GM23248 (cell line): ENCODE measurements around the gene ARL5B. TPM values are rescaled to one million over a fixed set of nuclear protein-coding genes. Genes with fewer than 3 reads are reported as not detected.

Experiments
- DNase-seq: peaks from one replicate; pipeline ENCODE4 v3.0.0-alpha.2; 2015
- H2AFZ ChIP-seq: fragments of 200-600 bp; sonication (generic); 2 replicates; pipeline ENCODE4 v1.6.1; 2016; ENCODE audit warnings: antibody characterized with exemption
- H3F3A ChIP-seq: fragments of 200-600 bp; sonication (generic); 2 replicates; pipeline ENCODE4 v1.6.1; 2016; ENCODE audit warnings: mild to moderate bottlenecking, antibody characterized with exemption, mixed run types; ENCODE audit not compliant: insufficient read depth
- H3K27ac ChIP-seq: fragments of 200-600 bp; sonication (generic); 2 replicates; pipeline ENCODE4 v1.5.1; 2016; ENCODE audit warnings: mild to moderate bottlenecking
- H3K27me3 ChIP-seq: fragments of 200-600 bp; sonication (generic); replicated peaks from 2 replicates; pipeline ENCODE4 v1.6.1; 2016; ENCODE audit warnings: mild to moderate bottlenecking; ENCODE audit not compliant: insufficient read depth
- H3K36me3 ChIP-seq: fragments of 200-600 bp; sonication (generic); 2 replicates; pipeline ENCODE4 v1.6.1; 2016; ENCODE audit warnings: low read depth, mild to moderate bottlenecking
- H3K4me1 ChIP-seq: fragments of 200-600 bp; sonication (generic); 2 replicates; pipeline ENCODE4 v1.6.1; 2016; ENCODE audit warnings: mild to moderate bottlenecking; ENCODE audit not compliant: insufficient read depth
- H3K4me2 ChIP-seq: fragments of 200-600 bp; sonication (generic); one replicate; pipeline ENCODE4 v1.6.1; 2016; ENCODE audit warnings: mild to moderate bottlenecking; ENCODE audit not compliant: unreplicated experiment
- H3K4me3 ChIP-seq: fragments of 200-600 bp; sonication (generic); 2 replicates; pipeline ENCODE4 v1.5.1; 2016; ENCODE audit warnings: mild to moderate bottlenecking
- H3K79me2 ChIP-seq: fragments of 200-600 bp; sonication (generic); 2 replicates; pipeline ENCODE4 v1.6.1; 2016; ENCODE audit warnings: mild to moderate bottlenecking; ENCODE audit not compliant: insufficient read depth
- H3K9ac ChIP-seq: fragments of 200-600 bp; sonication (generic); 2 replicates; pipeline ENCODE4 v1.6.1; 2016; ENCODE audit warnings: mild to moderate bottlenecking
- H3K9me2 ChIP-seq: fragments of 200-600 bp; sonication (generic); 2 replicates; pipeline ENCODE4 v1.6.1; 2016; ENCODE audit warnings: mixed run types, mild to moderate bottlenecking, moderate library complexity; ENCODE audit not compliant: insufficient read depth
- H3K9me3 ChIP-seq: fragments of 200-600 bp; sonication (generic); one replicate; pipeline ENCODE4 v1.6.1; 2017; ENCODE audit warnings: low read depth
- H4K20me1 ChIP-seq: fragments of 200-600 bp; sonication (generic); 2 replicates; pipeline ENCODE4 v1.6.0; 2016; ENCODE audit not compliant: insufficient read depth
- EZH2 ChIP-seq: fragments of 200-600 bp; sonication (generic); IDR thresholded peaks from 2 replicates; pipeline ENCODE4 v1.6.1; 2018; ENCODE audit warnings: antibody characterized with exemption, mild to moderate bottlenecking; ENCODE audit not compliant: insufficient read depth, poor library complexity, severe bottlenecking
- EZH2phosphoT487 ChIP-seq: fragments of 200-600 bp; sonication (generic); IDR thresholded peaks from 2 replicates; pipeline ENCODE4 v1.6.1; 2018; ENCODE audit warnings: antibody characterized with exemption, moderate library complexity, mild to moderate bottlenecking, low read depth; ENCODE audit not compliant: insufficient read depth
- WGBS, 2 experiments: methylation state at CpG; one replicate each; pipeline ENCODE4 v1.1.6; 2015 to 2017; ENCODE audit warnings: low lambda C conversion rate in 2 of 2, low coverage in 1 of 2; ENCODE audit errors: missing lambda C conversion rate in 2 of 2; 5-methylcytosine and 5-hydroxymethylcytosine counted together
- in situ Hi-C: fragments of 300-500 bp; cut with MboI; formaldehyde crosslinking; loops from 2 replicates; pipeline ENCODE4 v1.15.0; 2020
- polyA plus RNA-seq: library from polyadenylated mRNA; unstranded; fragments of >200 nt; fragmentation: Nextera tagmentation; extraction: Ambion mirVana; gene quantifications from 2 replicates; pipeline ENCODE4 v1.2.1, GENCODE V29; 2016
- total RNA-seq: library from RNA; depleted of rRNA; stranded (reverse); fragments of >200 nt; shearing (Covaris generic); gene quantifications from 2 replicates; pipeline ENCODE4 v1.2.3, GENCODE V29; 2014

ARL5B gene
- total and polyA plus RNA-seq, 2 experiments from 2014 or later, result 5.2 to 10.7 TPM

DNA sequence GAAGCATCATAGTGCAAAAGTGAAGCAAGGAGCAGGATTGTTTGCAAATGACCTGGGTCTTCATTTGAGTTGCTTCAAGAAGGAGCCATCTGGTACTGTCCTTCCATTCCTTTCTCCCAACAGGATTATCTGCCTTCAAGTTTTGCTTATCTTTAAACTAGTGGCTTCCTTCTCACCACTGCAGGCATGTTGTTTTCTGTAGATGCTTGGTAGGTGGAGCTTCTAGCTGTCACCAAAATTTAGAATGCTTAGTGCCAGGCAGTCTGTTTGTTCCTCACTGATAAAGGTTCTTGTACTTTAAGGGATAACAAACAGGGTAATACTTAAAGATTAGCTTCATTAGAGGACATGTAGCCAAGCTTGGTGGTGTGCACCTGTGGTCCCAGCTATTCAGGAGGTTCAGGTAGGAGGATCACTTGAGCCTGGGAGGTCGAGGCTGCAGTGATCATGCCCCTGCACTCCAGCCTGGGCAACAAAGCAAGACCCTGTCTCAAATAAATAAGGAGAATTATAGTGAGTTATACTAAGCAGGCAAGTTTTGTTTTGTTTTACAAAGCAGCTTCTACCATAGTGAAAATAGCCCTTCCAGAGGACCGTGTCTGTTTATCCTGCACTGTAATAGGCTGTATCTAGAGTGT is 5.7 kb downstream of the ARL5B start:
- Histone ChIP-seq H3K4me2 (no peak overlapping the region), H3K27ac (no peak overlapping the region), H4K20me1 (no peaks in the 10 kb centered on the region), H3K79me2 (peaks cover 94% of the 10 kb centered on the region), H3F3A (peaks cover 14% of the 10 kb centered on the region; the same call in 1 of the 2 replicates), H3K4me3 (no peak overlapping the region), H3K9me3 (no peaks in the 10 kb centered on the region), H3K4me1 (peaks cover 32% of the 10 kb centered on the region), H3K36me3 (0 out of 2 replicates have a peak, but pooled peaks cover 3% of the 10 kb centered on the region), H3K9ac (no peak overlapping the region), H3K9me2 (no peaks in the 10 kb centered on the region), H3K27me3 (no peaks in the 10 kb centered on the region), H2AFZ (no peak overlapping the region)
- 97 to 100% methylated on average over 2 of the region's 2 CpGs for WGBS, 2 experiments
- in situ Hi-C loops, result no loop called here
- DNase-seq, result no peak
- TF ChIP-seq EZH2phosphoT487 (no peak), EZH2 (no peak)

DNA sequence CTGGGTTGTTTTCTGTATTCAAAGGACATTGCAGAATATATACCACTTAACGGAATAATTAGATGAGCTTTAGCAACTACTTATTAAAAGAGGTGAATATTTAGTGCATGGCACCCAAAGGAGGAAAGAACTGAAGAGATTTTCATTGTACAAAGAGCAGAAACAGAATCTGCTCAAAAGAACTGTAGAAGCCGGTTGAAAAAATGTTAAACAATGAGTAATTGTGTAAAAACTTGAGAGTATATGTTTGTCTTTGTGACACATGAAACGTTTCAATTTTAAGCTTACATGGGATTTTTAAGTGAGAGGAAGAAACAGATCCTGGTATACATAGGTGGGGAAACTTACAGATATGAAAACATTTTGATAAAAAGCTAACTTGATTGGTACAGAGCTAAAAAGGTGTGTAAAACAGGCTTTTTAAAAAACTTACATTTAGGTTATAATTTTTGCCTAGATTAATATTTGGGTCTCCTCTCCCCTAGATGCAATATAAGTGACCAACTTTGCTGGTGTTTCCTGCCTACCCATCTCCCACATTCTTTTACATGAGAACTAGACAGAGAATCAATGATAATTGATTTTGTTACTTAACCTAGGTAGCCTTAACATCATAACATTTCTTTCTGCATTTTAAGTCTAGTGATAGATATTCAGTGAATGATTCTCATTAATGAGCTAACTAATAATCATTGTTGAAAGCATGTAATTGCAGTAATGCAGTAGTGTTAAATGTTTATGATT is 6.8 kb downstream of the ARL5B start:
- peak overlapping the region; percentile 5; the same call in 1 of the 2 replicates for H3K4me3 ChIP-seq
- H3K79me2 ChIP-seq, result peaks cover 89% of the 10 kb centered on the region
- 47 to 57% methylated on average over 3 of the region's 3 CpGs for WGBS, 2 experiments
- no peaks in the 10 kb centered on the region for H4K20me1 ChIP-seq
- peaks cover 29% of the 10 kb centered on the region for H3K4me1 ChIP-seq
- H2AFZ ChIP-seq, result no peak overlapping the region
- no peak overlapping the region for H3K9ac ChIP-seq
- peak overlapping the region; percentile 31 for H3K4me2 ChIP-seq
- no peaks in the 10 kb centered on the region for H3K9me3 ChIP-seq
- peaks cover 12% of the 10 kb centered on the region; the same call in 1 of the 2 replicates for H3F3A ChIP-seq
- in situ Hi-C loops, result no loop called here
- peak overlapping the region; percentile 4; the same call in 1 of the 2 replicates for H3K27ac ChIP-seq
- 0 out of 2 replicates have a peak, but pooled peaks cover 3% of the 10 kb centered on the region for H3K36me3 ChIP-seq
- DNase-seq, result peak; percentile 49
- H3K9me2 ChIP-seq, result no peaks in the 10 kb centered on the region
- no peaks in the 10 kb centered on the region for H3K27me3 ChIP-seq
- TF ChIP-seq EZH2 (no peak), EZH2phosphoT487 (no peak)

DNA sequence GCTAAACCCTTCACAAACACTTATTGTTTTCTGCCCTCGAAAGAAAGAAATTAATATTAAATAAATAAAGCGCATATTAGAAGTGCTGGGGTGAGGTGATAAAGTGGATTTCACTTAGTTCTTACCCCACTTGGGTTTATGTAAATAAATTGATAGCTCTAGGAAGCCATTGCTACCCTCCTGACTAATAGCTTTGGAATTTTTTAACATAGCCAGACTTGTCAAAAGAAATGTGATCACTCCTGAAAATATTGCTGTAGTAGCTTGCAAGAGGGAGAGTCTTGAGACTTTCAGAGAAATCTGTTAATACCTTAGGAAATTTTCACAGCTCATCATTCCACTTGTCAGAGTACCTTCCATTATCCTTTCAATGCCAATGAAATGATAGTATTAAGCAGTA is 7.6 kb downstream of the ARL5B start:
- Histone ChIP-seq H2AFZ (no peak overlapping the region), H3K79me2 (peaks cover 89% of the 10 kb centered on the region), H4K20me1 (no peaks in the 10 kb centered on the region), H3K4me2 (peak overlapping the region; percentile 31), H3F3A (peaks cover 12% of the 10 kb centered on the region; the same call in 1 of the 2 replicates), H3K4me1 (peaks cover 23% of the 10 kb centered on the region), H3K4me3 (no peak overlapping the region), H3K27me3 (no peaks in the 10 kb centered on the region), H3K27ac (no peak overlapping the region), H3K9me2 (no peaks in the 10 kb centered on the region), H3K9ac (no peak overlapping the region), H3K9me3 (no peaks in the 10 kb centered on the region), H3K36me3 (0 out of 2 replicates have a peak, but pooled peaks cover 3% of the 10 kb centered on the region)
- in situ Hi-C loops, result no loop called here
- 75 to 76% methylated on average over 2 of the region's 2 CpGs for WGBS, 2 experiments
- no peak for TF ChIP-seq EZH2
- no peak for TF ChIP-seq EZH2phosphoT487
- peak; percentile 57 for DNase-seq

DNA sequence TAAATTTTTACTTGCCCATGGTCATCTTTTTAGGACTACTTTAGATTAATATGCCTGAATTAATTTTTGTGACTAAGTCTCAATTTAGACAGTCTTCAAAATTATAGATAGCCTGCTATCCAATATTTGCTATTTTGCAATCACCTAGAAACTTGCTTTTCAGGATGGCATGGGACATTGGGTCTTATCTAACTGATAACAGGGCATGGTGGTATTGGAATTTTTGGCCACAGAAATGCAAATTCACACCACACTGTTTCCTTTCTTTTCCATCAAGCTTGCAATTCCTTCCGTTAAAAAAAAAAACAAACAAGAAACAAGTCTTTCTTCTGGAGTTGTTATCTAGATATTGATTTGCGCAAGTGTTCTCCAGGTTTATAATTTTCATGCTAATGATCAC is 8.8 kb downstream of the ARL5B start:
- in situ Hi-C loops, result no loop called here
- peaks cover 84% of the 10 kb centered on the region for H3K79me2 ChIP-seq
- H4K20me1 ChIP-seq, result no peaks in the 10 kb centered on the region
- peaks cover 3% of the 10 kb centered on the region; the same call in 1 of the 2 replicates for H3K36me3 ChIP-seq
- no peaks in the 10 kb centered on the region for H3K9me3 ChIP-seq
- no peak overlapping the region for H2AFZ ChIP-seq
- no peaks in the 10 kb centered on the region for H3K27me3 ChIP-seq
- H3K27ac ChIP-seq, result no peak overlapping the region
- H3K4me2 ChIP-seq, result no peak overlapping the region
- H3K4me3 ChIP-seq, result no peak overlapping the region
- TF ChIP-seq EZH2 (no peak), EZH2phosphoT487 (no peak)
- H3K4me1 ChIP-seq, result peaks cover 23% of the 10 kb centered on the region
- DNase-seq, result no peak
- no peak overlapping the region for H3K9ac ChIP-seq
- peaks cover 12% of the 10 kb centered on the region; the same call in 1 of the 2 replicates for H3F3A ChIP-seq
- H3K9me2 ChIP-seq, result no peaks in the 10 kb centered on the region
- WGBS, 2 experiments, result 76 to 86% methylated on average over 2 of the region's 2 CpGs
